ENCODE measurements around the gene ORM2. TPM values are rescaled to one million over a fixed set of nuclear protein-coding genes. Genes with fewer than 3 reads are reported as not detected.

The ORM2 gene
- total and polyA plus RNA-seq, 2 of the 8 experiments (the other 6 are each of a cell fraction or from before 2014, with no cell fraction given): 1.3 TPM; not detected in 1

- Histone ChIP-seq H2AK5ac (ENCODE audit: low read depth, low read length) (no peak overlapping the region), H3K56ac (replicated peaks; ENCODE audit: insufficient read length, low read depth, low read length) (no peak overlapping the region), H3K4me1 (replicated peaks in 1 of 4; ENCODE audit: control insufficient read depth in 3 of 4, insufficient read depth in 4 of 4, low read length in 3 of 4) (no peaks in the 10 kb centered on the region), H3K4me2 (ENCODE audit: insufficient read depth in 1 of 2, low read depth in 2 of 2, low read length in 2 of 2) (no peak overlapping the region), H4K8ac (ENCODE audit: extremely low read depth, insufficient read depth, low read length) (no peak overlapping the region), H2BK5ac (ENCODE audit: low read depth, low read length) (no peak overlapping the region), H3K4ac (replicated peaks; ENCODE audit: insufficient read length, low read depth, low read length) (no peak overlapping the region), H3K79me2 (ENCODE audit: control insufficient read depth in 1 of 2, insufficient read depth in 2 of 2, low read length in 2 of 2) (no peaks in the 10 kb centered on the region), H3K36me3 (ENCODE audit: control insufficient read depth in 2 of 4, insufficient read depth in 4 of 4, low read length in 3 of 4) (peaks cover 15 to 73% (median 55%) of the 10 kb centered on the region in 4 experiments), H3K23me2 (ENCODE audit: low read depth, low read length) (no peaks in the 10 kb centered on the region), H2BK12ac (ENCODE audit: low read depth, low read length) (no peak overlapping the region), H2BK20ac (ENCODE audit: low read length) (no peak overlapping the region), H3K4me3 (ENCODE audit: extremely low read depth in 1 of 4, insufficient read depth in 2 of 4, low read depth in 3 of 4, low read length in 4 of 4) (no peak overlapping the region), H3K23ac (ENCODE audit: insufficient read length) (no peak overlapping the region), H3K27me3 (replicated peaks in 1 of 4; ENCODE audit: control insufficient read depth in 3 of 4, extremely low read depth in 1 of 4, insufficient read depth in 3 of 4, low read length in 3 of 4) (no peaks in the 10 kb centered on the region), H3K18ac (ENCODE audit: extremely low read depth, low read length) (no peak overlapping the region), H3K14ac (ENCODE audit: insufficient read length) (no peak overlapping the region), H4K20me1 (replicated peaks in 1 of 2; ENCODE audit: control insufficient read depth in 1 of 2, insufficient read depth in 2 of 2, low read length in 2 of 2) (peaks cover 0 to 2% of the 10 kb centered on the region in 2 experiments), H2BK15ac (ENCODE audit: low read length) (no peak overlapping the region), H4K5ac (ENCODE audit: insufficient read length, low read depth, low read length) (no peak overlapping the region), H3K9ac (replicated peaks in 1 of 4; ENCODE audit: extremely low read depth in 1 of 4, low read depth in 3 of 4, low read length in 3 of 4) (no peak overlapping the region), H4K91ac (replicated peaks; ENCODE audit: insufficient read length, low read length) (no peak overlapping the region), H3K9me3 (ENCODE audit: insufficient read depth in 2 of 2, low read depth in 1 of 2, low read length in 1 of 2) (no peaks in the 10 kb centered on the region), H2BK120ac (replicated peaks; ENCODE audit: low read depth, low read length) (no peak overlapping the region), H3K27ac (ENCODE audit: low read depth, low read length) (no peak overlapping the region), H2AFZ (ENCODE audit: low read length) (no peak overlapping the region), H3K79me1 (ENCODE audit: low read depth, low read length) (no peaks in the 10 kb centered on the region)
- DNase-seq (ENCODE audit: low read depth in 1 of 2, low spot score in 2 of 2): no peak
- WGBS, 2 experiments (ENCODE audit: extremely low coverage in 1 of 2, insufficient coverage in 1 of 2, insufficient read length in 1 of 2, insufficient replicate concordance in 2 of 2, low coverage in 1 of 2, low lambda C conversion rate in 2 of 2, missing lambda C conversion rate in 1 of 2): 93% methylated on average over 5 of the region's 5 CpGs; no CpG with 5 or more reads in 1 of the 2 experiments
- ChIA-PET CTCF (ENCODE audit: partially characterized antibody) (interaction anchor here (1.5 to 2.8 kb wide), 2 partner anchors 52 to 63 kb away, joined by 4 to 14 read pairs; no protein-coding TSS in a partner anchor), POLR2A (ENCODE audit: partially characterized antibody) (interaction anchor here (1.1 to 1.9 kb wide), 2 partner anchors 21 to 46 kb away, joined by 3 to 4 read pairs; no protein-coding TSS in a partner anchor)
- no peak for FAIRE-seq
- no peak for TF ChIP-seq BCL11A (IDR thresholded peaks at IDR 0.05; ENCODE audit: low read depth in 2 of 2, low read length in 2 of 2)
- TF ChIP-seq CBX8 (IDR thresholded peaks at IDR 0.05; ENCODE audit: borderline replicate concordance, low read depth, low read length): no peak
- TF ChIP-seq TAF7 (optimal IDR thresholded peaks at IDR 0.05; ENCODE audit: borderline replicate concordance, low read depth, low read length): no peak
- TF ChIP-seq BACH1 (IDR thresholded peaks at IDR 0.05; ENCODE audit: low read length): no peak
- TF ChIP-seq JUND (IDR thresholded peaks at IDR 0.05; ENCODE audit: low read length): no peak
- TF ChIP-seq POLR2A (IDR thresholded peaks at IDR 0.05; ENCODE audit: control extremely low read depth in 1 of 2, low read depth in 2 of 2, low read length in 2 of 2): no peak
- no peak for TF ChIP-seq CTCF (IDR thresholded peaks at IDR 0.05; ENCODE audit: control extremely low read depth in 1 of 3, insufficient read depth in 1 of 3, low read depth in 1 of 3, low read length in 3 of 3)
- no peak for TF ChIP-seq TAF1 (IDR thresholded peaks at IDR 0.05; ENCODE audit: low read depth, low read length)
- no peak for TF ChIP-seq SP4 (IDR thresholded peaks at IDR 0.05; ENCODE audit: low read length)
- TF ChIP-seq NANOG (IDR thresholded peaks at IDR 0.05; ENCODE audit: insufficient read depth, low read depth, low read length, poor library complexity, severe bottlenecking): no peak
- TF ChIP-seq KDM5A (IDR thresholded peaks at IDR 0.05; ENCODE audit: low read length): no peak
Observed at GRCh38 chr9:114342755-114343440, 13.2 kb downstream of the ORM2 start.
